Dedifferentiated amniotic fluid mesenchymal stem cell (primary cell): ENCODE measurements around the gene XXYLT1.
A peak's percentile ranks its signal among the peaks of the same experiment; 100 is the strongest.
"Not testable (repeated sequence)": the region's sequence is repeated elsewhere in the genome, so short reads cannot be mapped to it uniquely, and the experiment has no call there.

Experiments
- DNase-seq: peaks from one replicate; pipeline ENCODE4 v3.0.0-alpha.2; 2016; ENCODE audit errors: extremely low spot score

The XXYLT1 gene

GRCh38 chr3:195207731-195208130, 63.2 kb downstream of the XXYLT1 start:
- no peak for DNase-seq

- no peak for DNase-seq
Observed at GRCh38 chr3:195207056-195207455, 63.9 kb downstream of the XXYLT1 start.

GRCh38 chr3:195204360-195205163, 66.4 kb downstream of the XXYLT1 start:
- DNase-seq = no peak

GRCh38 chr3:195203606-195204005, 67.4 kb downstream of the XXYLT1 start:
- DNase-seq = no peak

GRCh38 chr3:195201295-195201694, 69.7 kb downstream of the XXYLT1 start:
- DNase-seq = no peak

GRCh38 chr3:195200010-195200822, 70.7 kb downstream of the XXYLT1 start:
- no peak for DNase-seq

GRCh38 chr3:195198426-195199346, 72.3 kb downstream of the XXYLT1 start:
- DNase-seq = no peak

- DNase-seq = peak; percentile 41
Observed at GRCh38 chr3:195197765-195198425, 73.1 kb downstream of the XXYLT1 start.

- DNase-seq = peak; percentile 55
Observed at GRCh38 chr3:195196266-195196665, 74.7 kb downstream of the XXYLT1 start.

- DNase-seq = no peak
Observed at GRCh38 chr3:195195321-195196209, 75.4 kb downstream of the XXYLT1 start.

GRCh38 chr3:195194559-195195206, 76.3 kb downstream of the XXYLT1 start:
- DNase-seq = no peak

- DNase-seq = no peak
Observed at GRCh38 chr3:195191580-195191979, 79.4 kb downstream of the XXYLT1 start.

GRCh38 chr3:195189821-195190220, 81.1 kb downstream of the XXYLT1 start:
- no peak for DNase-seq

GRCh38 chr3:195188426-195188927, 82.5 kb downstream of the XXYLT1 start:
- no peak for DNase-seq

GRCh38 chr3:195187609-195188425, 83.1 kb downstream of the XXYLT1 start:
- peak; percentile 43 for DNase-seq

GRCh38 chr3:195186710-195187047, 84.3 kb downstream of the XXYLT1 start:
- DNase-seq = not testable (repeated sequence)

- no peak for DNase-seq
Observed at GRCh38 chr3:195186041-195186709, 84.8 kb downstream of the XXYLT1 start.

- DNase-seq = no peak
Observed at GRCh38 chr3:195185583-195185982, 85.4 kb downstream of the XXYLT1 start.
